NK-92 treated with Interleukin-12 subunit alpha and Interleukin-12 subunit beta, amount 100 ng/mL, for 24 hours (cell line): ENCODE data around the gene USP17L13.
"Not testable (repeated sequence)": the region's sequence is repeated elsewhere in the genome, so short reads cannot be mapped to it uniquely, and the experiment has no call there.

Experiments used
- DNase-seq: peaks from one replicate; lab custom pipeline; 2025; lab: John Stamatoyannopoulos, UW

Gene USP17L13

GRCh38 chr4:9224596-9224995, at the start of gene USP17L13:
Gene USP17L13 (plus strand): TSS chr4:9224896. CDS start chr4:9224896, 0 bp downstream.
- not testable (repeated sequence) for DNase-seq

GRCh38 chr4:9210357-9210756, 14.3 kb upstream of the USP17L13 start, which contains the start of gene USP17L10:
Gene USP17L10 (plus strand): TSS chr4:9210657. CDS start chr4:9210657, 0 bp downstream.
- not testable (repeated sequence) for DNase-seq

GRCh38 chr4:9214701-9215100, 10.0 kb upstream of the USP17L13 start:
- DNase-seq, result not testable (repeated sequence)

GRCh38 chr4:9215105-9215504, 9.6 kb upstream of the USP17L13 start, which contains the start of gene USP17L11:
Gene USP17L11 (plus strand): TSS chr4:9215405. CDS start chr4:9215405, 0 bp downstream.
- DNase-seq, result not testable (repeated sequence)

GRCh38 chr4:9219852-9220251, 4.8 kb upstream of the USP17L13 start, which contains the start of gene USP17L12:
Gene USP17L12 (plus strand): TSS chr4:9220152. CDS start chr4:9220152, 0 bp downstream.
- not testable (repeated sequence) for DNase-seq

- not testable (repeated sequence) for DNase-seq
Observed at GRCh38 chr4:9230249-9230648, 5.6 kb downstream of the USP17L13 start.

- not testable (repeated sequence) for DNase-seq
Observed at GRCh38 chr4:9234085-9234484, 9.4 kb downstream of the USP17L13 start, which contains the start of gene USP17L15. Gene USP17L15 (plus strand): TSS chr4:9234385. CDS start chr4:9234385, 0 bp downstream.

GRCh38 chr4:9238461-9238860, 13.8 kb downstream of the USP17L13 start:
- DNase-seq, result not testable (repeated sequence)

GRCh38 chr4:9243579-9243978, 18.9 kb downstream of the USP17L13 start, which contains the start of gene USP17L17:
Gene USP17L17 (plus strand): TSS chr4:9243879. CDS start chr4:9243879, 0 bp downstream.
- not testable (repeated sequence) for DNase-seq

GRCh38 chr4:9247953-9248680, 23.4 kb downstream of the USP17L13 start, which contains the start of gene USP17L18:
Gene USP17L18 (plus strand): TSS chr4:9248630. CDS start chr4:9248630, 0 bp downstream.
- DNase-seq, result not testable (repeated sequence)

GRCh38 chr4:9253078-9253477, 28.4 kb downstream of the USP17L13 start, which contains the start of gene USP17L19:
Gene USP17L19 (plus strand): TSS chr4:9253378. CDS start chr4:9253378, 0 bp downstream.
- DNase-seq, result not testable (repeated sequence)

- not testable (repeated sequence) for DNase-seq
Observed at GRCh38 chr4:9257824-9258223, 33.1 kb downstream of the USP17L13 start, which contains the start of gene USP17L20. Gene USP17L20 (plus strand): TSS chr4:9258124. CDS start chr4:9258124, 0 bp downstream.

GRCh38 chr4:9262572-9262971, 37.9 kb downstream of the USP17L13 start, which contains the start of gene USP17L21:
Gene USP17L21 (plus strand): TSS chr4:9262872. CDS start chr4:9262872, 0 bp downstream.
- DNase-seq, result not testable (repeated sequence)

- DNase-seq, result not testable (repeated sequence)
Observed at GRCh38 chr4:9267319-9267718, 42.6 kb downstream of the USP17L13 start, which contains the start of gene USP17L22. Gene USP17L22 (plus strand): TSS chr4:9267619. CDS start chr4:9267619, 0 bp downstream.

- not testable (repeated sequence) for DNase-seq
Observed at GRCh38 chr4:9271719-9272118, 47.0 kb downstream of the USP17L13 start.
